ENCODE results near the gene EMILIN2. TPM values are rescaled to one million over a fixed set of nuclear protein-coding genes. Genes with fewer than 3 reads are reported as not detected.
"Not testable (repeated sequence)": the region's sequence is repeated elsewhere in the genome, so short reads cannot be mapped to it uniquely, and the experiment has no call there.

The EMILIN2 gene
- total RNA-seq, result 10 to 100 TPM; 21.0 to 32.4 TPM
- long read RNA-seq, donor 1, full-length matches to known transcripts, result 11 of 21 reads
- long read RNA-seq, donor 1, partial matches to known transcripts, result 6 of 21 reads
- long read RNA-seq, donor 1, other reads (novel, unspliced or antisense), result 4 of 21 reads
- long read RNA-seq, donor 2, partial matches to known transcripts, result 2 of 3 reads
- long read RNA-seq, donor 2, other reads (novel, unspliced or antisense), result 0 of 3 reads

GRCh38 chr18:2846636-2847316, at the start of gene EMILIN2:
EMILIN2 (plus strand) TSS chr18:2847006; CDS start chr18:2847189, 183 bp downstream.
- intact Hi-C loops (cut with DNase I), result loop anchor here in 1 of 2 donors (2.0 to 5.0 kb wide), 2 partner anchors 64 to 479 kb away; no protein-coding TSS in a partner anchor
- peak; percentile 96 for DNase-seq (ENCODE audit: low spot score)

- intact Hi-C loops (cut with DNase I), result no loop called here
- DNase-seq (ENCODE audit: low spot score), result no peak
These were observed 48.9 kb upstream of the EMILIN2 start for GRCh38 chr18:2797951-2798350.

- no peak for DNase-seq (ENCODE audit: low spot score)
- intact Hi-C loops (cut with DNase I), result no loop called here
These were observed 47.4 kb upstream of the EMILIN2 start for GRCh38 chr18:2799369-2799768.

- no peak for DNase-seq (ENCODE audit: low spot score)
- intact Hi-C loops (cut with DNase I), result no loop called here
These were observed 40.5 kb upstream of the EMILIN2 start for GRCh38 chr18:2805970-2806943.

GRCh38 chr18:2808640-2809039, 38.2 kb upstream of the EMILIN2 start:
- intact Hi-C loops (cut with DNase I); DNase-seq (ENCODE audit: low spot score): not testable (repeated sequence)

- intact Hi-C loops (cut with DNase I); DNase-seq (ENCODE audit: low spot score): not testable (repeated sequence)
These were observed 37.1 kb upstream of the EMILIN2 start for GRCh38 chr18:2809666-2810183.

GRCh38 chr18:2811416-2811815, 35.4 kb upstream of the EMILIN2 start:
- DNase-seq (ENCODE audit: low spot score), result no peak
- intact Hi-C loops (cut with DNase I), result no loop called here

GRCh38 chr18:2814928-2815327, 31.9 kb upstream of the EMILIN2 start:
- intact Hi-C loops (cut with DNase I), result no loop called here

GRCh38 chr18:2818281-2818680, 28.5 kb upstream of the EMILIN2 start:
- DNase-seq (ENCODE audit: low spot score), result no peak
- intact Hi-C loops (cut with DNase I), result no loop called here

More at GRCh38 chr18:2814928-2815327, 31.9 kb upstream of the EMILIN2 start:
- no peak for DNase-seq (ENCODE audit: low spot score)

GRCh38 chr18:2821695-2822094, 25.1 kb upstream of the EMILIN2 start:
- DNase-seq (ENCODE audit: low spot score), result no peak
- intact Hi-C loops (cut with DNase I), result no loop called here

GRCh38 chr18:2822213-2822921, 24.4 kb upstream of the EMILIN2 start:
- DNase-seq (ENCODE audit: low spot score), result no peak

GRCh38 chr18:2823202-2823601, 23.6 kb upstream of the EMILIN2 start:
- intact Hi-C loops (cut with DNase I), result no loop called here
- DNase-seq (ENCODE audit: low spot score), result no peak

More at GRCh38 chr18:2822213-2822921, 24.4 kb upstream of the EMILIN2 start:
- intact Hi-C loops (cut with DNase I), result no loop called here

GRCh38 chr18:2823966-2824365, 22.8 kb upstream of the EMILIN2 start:
- intact Hi-C loops (cut with DNase I), result no loop called here
- DNase-seq (ENCODE audit: low spot score), result no peak

GRCh38 chr18:2824865-2825264, 21.9 kb upstream of the EMILIN2 start:
- DNase-seq (ENCODE audit: low spot score), result no peak
- intact Hi-C loops (cut with DNase I), result no loop called here

GRCh38 chr18:2825613-2826175, 21.1 kb upstream of the EMILIN2 start:
- intact Hi-C loops (cut with DNase I), result no loop called here
- DNase-seq (ENCODE audit: low spot score), result no peak

- DNase-seq (ENCODE audit: low spot score), result peak; percentile 88
- intact Hi-C loops (cut with DNase I), result no loop called here
These were observed 20.2 kb upstream of the EMILIN2 start for GRCh38 chr18:2826581-2826980.

GRCh38 chr18:2827061-2827460, 19.7 kb upstream of the EMILIN2 start:
- intact Hi-C loops (cut with DNase I), result no loop called here

GRCh38 chr18:2836118-2836517, 10.7 kb upstream of the EMILIN2 start:
- intact Hi-C loops (cut with DNase I); DNase-seq (ENCODE audit: low spot score): not testable (repeated sequence)

More at GRCh38 chr18:2827061-2827460, 19.7 kb upstream of the EMILIN2 start:
- no peak for DNase-seq (ENCODE audit: low spot score)
